ENCODE data around the gene GRWD1. TPM values are rescaled to one million over a fixed set of nuclear protein-coding genes. Genes with fewer than 3 reads are reported as not detected.
"Not testable (repeated sequence)": the region's sequence is repeated elsewhere in the genome, so short reads cannot be mapped to it uniquely, and the experiment has no call there.

Gene GRWD1
- total RNA-seq, 4 donors from 2014 or later, result 27.8 to 36.0 (median 31.2) TPM

- ATAC-seq (no peak), DNase-seq (no peak)
- no peak for TF ChIP-seq CTCF (IDR thresholded peaks at IDR 0.05 in 4 of 5, conservative IDR thresholded peaks at IDR 0.05 in 1 of 5)
- TF ChIP-seq POLR2A (IDR thresholded peaks at IDR 0.05), result no peak
- intact Hi-C loops (cut with DNase I; ENCODE audit: low total_unique reads) (no loop called here), in situ Hi-C loops (cut with MboI; ENCODE audit: low sequenced_read_pairs in 4 of 4) (no loop called here)
- H3K9me3 ChIP-seq, result no peaks in the 10 kb centered on the region
- H3K4me1 ChIP-seq, result peaks cover 24 to 30% of the 10 kb centered on the region in 2 donors
- H3K27ac ChIP-seq, result no peak overlapping the region
- H3K36me3 ChIP-seq, result no peaks in the 10 kb centered on the region
- H3K27me3 ChIP-seq, result no peaks in the 10 kb centered on the region
- H3K4me3 ChIP-seq, result no peak overlapping the region
Observed at GRCh38 chr19:48484247-48484893, 38.6 kb downstream of the GRWD1 start.

GRCh38 chr19:48484931-48485612, 39.3 kb downstream of the GRWD1 start:
- H3K27me3 ChIP-seq, result peaks cover 0 to 2% (median 1%) of the 10 kb centered on the region in 3 donors

GRCh38 chr19:48486706-48487105, 40.9 kb downstream of the GRWD1 start:
- in situ Hi-C loops (cut with MboI; ENCODE audit: low sequenced_read_pairs in 4 of 4); DNase-seq; ATAC-seq; H3K36me3 ChIP-seq; intact Hi-C loops (cut with DNase I; ENCODE audit: low total_unique reads); H3K27ac ChIP-seq; H3K9me3 ChIP-seq; H3K4me3 ChIP-seq: not testable (repeated sequence)
- H3K4me1 ChIP-seq, result peaks cover 16 to 17% of the 10 kb centered on the region in 2 donors
- H3K27me3 ChIP-seq, result peaks cover 13 to 17% (median 14%) of the 10 kb centered on the region in 3 donors

More at GRCh38 chr19:48484931-48485612, 39.3 kb downstream of the GRWD1 start:
- Histone ChIP-seq H3K36me3 (no peaks in the 10 kb centered on the region), H3K27ac (no peak overlapping the region), H3K4me1 (peaks cover 21 to 27% of the 10 kb centered on the region in 2 donors), H3K9me3 (no peaks in the 10 kb centered on the region), H3K4me3 (no peak overlapping the region)
- TF ChIP-seq POLR2A (IDR thresholded peaks at IDR 0.05), result no peak
- no peak for TF ChIP-seq CTCF (IDR thresholded peaks at IDR 0.05 in 4 of 5, conservative IDR thresholded peaks at IDR 0.05 in 1 of 5)
- DNase-seq, result no peak
- ATAC-seq, result no peak
- in situ Hi-C loops (cut with MboI; ENCODE audit: low sequenced_read_pairs in 4 of 4), result no loop called here
- intact Hi-C loops (cut with DNase I; ENCODE audit: low total_unique reads), result no loop called here

GRCh38 chr19:48487544-48487943, 41.8 kb downstream of the GRWD1 start:
- peak in 1 of 2 donors; percentile 9 for ATAC-seq
- peaks cover 9 to 10% of the 10 kb centered on the region in 2 donors for H3K4me1 ChIP-seq
- H3K4me3 ChIP-seq, result no peak overlapping the region
- in situ Hi-C loops (cut with MboI; ENCODE audit: low sequenced_read_pairs in 4 of 4), result no loop called here
- H3K27ac ChIP-seq, result peak overlapping the region in 3 of 4 donors; percentile 18 to 51 (median 25)
- DNase-seq, result no peak
- H3K27me3 ChIP-seq, result peaks cover 20 to 25% (median 23%) of the 10 kb centered on the region in 3 donors
- no peaks in the 10 kb centered on the region for H3K9me3 ChIP-seq
- no peak for TF ChIP-seq POLR2A (IDR thresholded peaks at IDR 0.05)
- TF ChIP-seq CTCF (IDR thresholded peaks at IDR 0.05 in 4 of 5, conservative IDR thresholded peaks at IDR 0.05 in 1 of 5), result no peak
- H3K36me3 ChIP-seq, result no peaks in the 10 kb centered on the region
- intact Hi-C loops (cut with DNase I; ENCODE audit: low total_unique reads), result no loop called here

- DNase-seq (peak; percentile 56 to 88), ATAC-seq (peak; percentile 61 to 86)
- Histone ChIP-seq H3K4me3 (no peak overlapping the region), H3K36me3 (no peaks in the 10 kb centered on the region), H3K4me1 (peaks cover 9% of the 10 kb centered on the region in 2 donors), H3K9me3 (no peaks in the 10 kb centered on the region), H3K27ac (peak overlapping the region in 3 of 4 donors; percentile 18 to 51 (median 25)), H3K27me3 (peaks cover 20 to 28% (median 23%) of the 10 kb centered on the region in 3 donors)
- in situ Hi-C loops (cut with MboI; ENCODE audit: low sequenced_read_pairs in 4 of 4), result no loop called here
- intact Hi-C loops (cut with DNase I; ENCODE audit: low total_unique reads), result no loop called here
- no peak for TF ChIP-seq POLR2A (IDR thresholded peaks at IDR 0.05)
- TF ChIP-seq CTCF (IDR thresholded peaks at IDR 0.05 in 4 of 5, conservative IDR thresholded peaks at IDR 0.05 in 1 of 5), result no peak
Observed at GRCh38 chr19:48487948-48488347, 42.2 kb downstream of the GRWD1 start.

- intact Hi-C loops (cut with DNase I; ENCODE audit: low total_unique reads); H3K9me3 ChIP-seq; in situ Hi-C loops (cut with MboI; ENCODE audit: low sequenced_read_pairs in 4 of 4); H3K4me3 ChIP-seq; DNase-seq; H3K36me3 ChIP-seq; H3K4me1 ChIP-seq; ATAC-seq: not testable (repeated sequence)
- peak overlapping the region in 1 of 4 donors; percentile 51 for H3K27ac ChIP-seq
- H3K27me3 ChIP-seq, result peaks cover 20 to 33% (median 23%) of the 10 kb centered on the region in 3 donors
Observed at GRCh38 chr19:48488478-48488877, 42.7 kb downstream of the GRWD1 start.

Data from gastrocnemius medialis (tissue), 4 donors.